Fibroblast of mammary gland (primary cell): ENCODE data around the gene TPBGL.

Experiments used
- DNase-seq: peaks from one replicate; pipeline ENCODE4 v3.0.0-alpha.2; 2010; ENCODE audit warnings: low read depth
- H3K4me3 ChIP-seq: 2 replicates; pipeline ENCODE4 v1.5.1; 2011; ENCODE audit warnings: low read depth, mild to moderate bottlenecking, low read length, moderate library complexity; ENCODE audit not compliant: control insufficient read depth
- CTCF ChIP-seq: conservative IDR thresholded peaks from 2 replicates; pipeline ENCODE4 v1.5.1; 2011; ENCODE audit warnings: low read depth, low read length, inconsistent platforms; ENCODE audit not compliant: control insufficient read depth, insufficient read depth

TPBGL gene

GRCh38 chr11:75264356-75264755, 23.8 kb downstream of the TPBGL start:
- no peak overlapping the region for H3K4me3 ChIP-seq
- no peak for DNase-seq
- no peak for TF ChIP-seq CTCF

DNA sequence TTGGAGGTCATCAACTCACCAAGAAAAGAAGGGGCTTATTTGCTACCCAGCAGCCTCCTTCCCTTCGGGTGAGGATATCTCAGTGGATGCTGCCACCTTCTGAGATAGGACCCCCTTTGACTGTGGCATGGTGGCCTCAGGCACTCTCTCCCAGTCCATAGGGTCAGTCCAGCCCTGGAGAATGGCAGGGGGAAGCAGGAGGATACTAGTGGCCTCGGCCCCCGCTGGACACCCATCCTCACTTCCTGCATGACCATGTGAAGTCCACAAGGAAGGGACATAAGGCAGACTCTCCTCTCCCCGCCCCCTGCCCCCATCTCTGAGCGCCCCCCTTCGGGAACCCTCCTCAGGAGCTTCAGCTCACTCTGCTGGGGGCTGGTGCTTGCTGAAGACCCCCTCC, 24.4 kb downstream of the TPBGL start:
- TF ChIP-seq CTCF: no peak
- H3K4me3 ChIP-seq: no peak overlapping the region
- no peak for DNase-seq

GRCh38 chr11:75265851-75266531, 25.4 kb downstream of the TPBGL start:
- no peak overlapping the region for H3K4me3 ChIP-seq
- peak; percentile 59 for DNase-seq
- TF ChIP-seq CTCF: no peak

DNA sequence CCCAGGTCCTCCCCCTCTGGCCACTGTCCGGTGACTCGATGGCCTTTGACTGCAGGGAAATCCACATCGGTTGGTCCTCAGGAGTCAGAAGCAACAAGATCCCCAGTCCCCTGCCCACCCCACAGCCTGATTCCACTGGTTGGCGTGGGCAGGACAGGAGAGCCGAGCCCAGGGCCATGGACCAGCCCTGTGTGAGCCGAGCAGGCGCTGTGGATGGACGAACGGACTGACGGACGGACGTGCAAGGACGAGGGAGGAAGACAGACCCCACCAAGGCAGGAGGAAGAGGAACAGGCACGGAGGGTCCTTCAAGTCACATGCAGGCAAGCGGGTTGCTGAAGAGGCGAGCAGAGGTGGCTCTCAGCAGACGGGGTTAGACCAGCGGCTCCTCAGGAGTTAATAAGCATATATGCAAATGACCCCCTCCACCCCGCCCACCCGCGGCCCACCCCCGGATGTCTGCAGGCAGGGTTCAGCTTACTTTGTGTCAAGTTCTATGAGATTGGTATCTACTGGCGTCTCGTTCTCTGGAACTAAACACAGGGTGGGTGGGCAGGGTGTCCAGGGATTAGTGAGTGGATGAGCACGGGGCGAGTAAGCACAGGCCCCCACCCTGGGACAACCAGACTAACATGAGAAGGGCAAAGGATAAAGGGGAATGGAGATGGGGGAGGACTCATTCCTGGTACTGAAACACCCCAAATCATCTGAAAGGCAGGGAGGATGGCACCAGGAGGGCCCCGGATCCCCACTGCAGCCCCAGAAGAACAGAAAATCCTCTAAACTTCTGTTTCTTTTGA, 26.8 kb downstream of the TPBGL start:
- H3K4me3 ChIP-seq: no peak overlapping the region
- DNase-seq: no peak
- TF ChIP-seq CTCF: no peak

GRCh38 chr11:75268626-75269366, 28.2 kb downstream of the TPBGL start:
- no peak overlapping the region for H3K4me3 ChIP-seq
- no peak for TF ChIP-seq CTCF
- no peak for DNase-seq

DNA sequence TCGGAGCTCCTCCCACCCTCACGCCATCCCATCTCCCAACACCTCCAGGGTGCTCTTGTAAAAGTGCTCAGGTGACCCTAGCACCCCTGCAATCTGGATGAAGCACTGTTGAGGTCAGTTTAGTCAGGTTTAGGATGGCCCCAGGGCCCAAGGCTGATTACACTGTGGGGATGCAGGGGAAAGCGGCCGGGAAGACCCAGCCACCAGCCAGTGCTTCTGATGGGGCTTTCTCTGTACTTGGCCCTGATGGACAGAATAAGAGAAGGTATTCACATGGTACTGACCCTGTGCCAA, 28.7 kb downstream of the TPBGL start:
- TF ChIP-seq CTCF: no peak
- no peak for DNase-seq
- H3K4me3 ChIP-seq: no peak overlapping the region
